ENCODE results near the gene ANTXRL.
"Not testable (repeated sequence)": the region's sequence is repeated elsewhere in the genome, so short reads cannot be mapped to it uniquely, and the experiment has no call there.

Gene ANTXRL

GRCh38 chr10:46367666-46368240, 81.0 kb downstream of the ANTXRL start:
- H2AFZ ChIP-seq (ENCODE audit: insufficient read depth, low read length, poor library complexity); H3K4me3 ChIP-seq (ENCODE audit: low read depth, low read length); H2BK120ac ChIP-seq (ENCODE audit: insufficient read depth, low read length, poor library complexity); H4K12ac ChIP-seq (ENCODE audit: low read depth, low read length); H3K14ac ChIP-seq (ENCODE audit: low read length); H2AK5ac ChIP-seq (ENCODE audit: low read length); H3K18ac ChIP-seq (ENCODE audit: low read length); H3K4ac ChIP-seq (ENCODE audit: low read depth, low read length); H3K4me1 ChIP-seq (ENCODE audit: control insufficient read depth in 1 of 2, insufficient read depth in 2 of 2, low read length in 2 of 2); H4K91ac ChIP-seq (ENCODE audit: low read depth, low read length); H4K8ac ChIP-seq (ENCODE audit: low read depth, low read length); H3K27ac ChIP-seq (ENCODE audit: low read depth, low read length); H3K9ac ChIP-seq (ENCODE audit: low read length); H3K27me3 ChIP-seq (ENCODE audit: insufficient read depth, low read length); H2BK5ac ChIP-seq (ENCODE audit: low read depth, low read length, poor library complexity); H3K79me2 ChIP-seq (ENCODE audit: control insufficient read depth, insufficient read depth, low read length, poor library complexity); H3K36me3 ChIP-seq (ENCODE audit: control insufficient read depth in 1 of 2, insufficient read depth in 2 of 2, low read length in 2 of 2); H2BK12ac ChIP-seq (ENCODE audit: low read length); DNase-seq; H3K4me2 ChIP-seq (ENCODE audit: low read length); H3K79me1 ChIP-seq (ENCODE audit: low read length); H3K9me3 ChIP-seq (ENCODE audit: insufficient read depth, low read depth, low read length); H3K23ac ChIP-seq (ENCODE audit: low read length): not testable (repeated sequence)
- WGBS (ENCODE audit: extremely low coverage, insufficient coverage, insufficient read length), result no CpG with 5 or more reads among the region's 8 CpGs

GRCh38 chr10:46368956-46369355, 82.2 kb downstream of the ANTXRL start:
- not testable (repeated sequence) for H3K18ac ChIP-seq (ENCODE audit: low read length); H3K9ac ChIP-seq (ENCODE audit: low read length); H3K4me3 ChIP-seq (ENCODE audit: low read depth, low read length); H4K12ac ChIP-seq (ENCODE audit: low read depth, low read length); H3K79me1 ChIP-seq (ENCODE audit: low read length); H2AFZ ChIP-seq (ENCODE audit: insufficient read depth, low read length, poor library complexity); H3K79me2 ChIP-seq (ENCODE audit: control insufficient read depth, insufficient read depth, low read length, poor library complexity); H4K91ac ChIP-seq (ENCODE audit: low read depth, low read length); H2AK5ac ChIP-seq (ENCODE audit: low read length); H3K4me2 ChIP-seq (ENCODE audit: low read length); H2BK5ac ChIP-seq (ENCODE audit: low read depth, low read length, poor library complexity); H3K27ac ChIP-seq (ENCODE audit: low read depth, low read length); H4K8ac ChIP-seq (ENCODE audit: low read depth, low read length); H3K4ac ChIP-seq (ENCODE audit: low read depth, low read length); H3K36me3 ChIP-seq (ENCODE audit: control insufficient read depth in 1 of 2, insufficient read depth in 2 of 2, low read length in 2 of 2); H3K4me1 ChIP-seq (ENCODE audit: control insufficient read depth in 1 of 2, insufficient read depth in 2 of 2, low read length in 2 of 2); H3K27me3 ChIP-seq (ENCODE audit: insufficient read depth, low read length); H3K14ac ChIP-seq (ENCODE audit: low read length); H2BK120ac ChIP-seq (ENCODE audit: insufficient read depth, low read length, poor library complexity); H3K23ac ChIP-seq (ENCODE audit: low read length); H3K9me3 ChIP-seq (ENCODE audit: insufficient read depth, low read depth, low read length)
- no CpG with 5 or more reads among the region's 11 CpGs for WGBS (ENCODE audit: extremely low coverage, insufficient coverage, insufficient read length)
- DNase-seq, result peak in 1 of 2 donors; percentile 0
- peak overlapping the region; percentile 11 for H2BK12ac ChIP-seq (ENCODE audit: low read length)

- H3K4me2 ChIP-seq (ENCODE audit: low read length); H3K27me3 ChIP-seq (ENCODE audit: insufficient read depth, low read length); H3K23ac ChIP-seq (ENCODE audit: low read length); H2AFZ ChIP-seq (ENCODE audit: insufficient read depth, low read length, poor library complexity); H3K14ac ChIP-seq (ENCODE audit: low read length); H3K36me3 ChIP-seq (ENCODE audit: control insufficient read depth in 1 of 2, insufficient read depth in 2 of 2, low read length in 2 of 2); H3K9me3 ChIP-seq (ENCODE audit: insufficient read depth, low read depth, low read length); H4K8ac ChIP-seq (ENCODE audit: low read depth, low read length); H2BK12ac ChIP-seq (ENCODE audit: low read length); H2BK120ac ChIP-seq (ENCODE audit: insufficient read depth, low read length, poor library complexity); DNase-seq; H3K27ac ChIP-seq (ENCODE audit: low read depth, low read length); H3K79me1 ChIP-seq (ENCODE audit: low read length); H4K91ac ChIP-seq (ENCODE audit: low read depth, low read length); H4K12ac ChIP-seq (ENCODE audit: low read depth, low read length); H3K4me3 ChIP-seq (ENCODE audit: low read depth, low read length); H3K18ac ChIP-seq (ENCODE audit: low read length); H2AK5ac ChIP-seq (ENCODE audit: low read length); H2BK5ac ChIP-seq (ENCODE audit: low read depth, low read length, poor library complexity); H3K4me1 ChIP-seq (ENCODE audit: control insufficient read depth in 1 of 2, insufficient read depth in 2 of 2, low read length in 2 of 2); H3K79me2 ChIP-seq (ENCODE audit: control insufficient read depth, insufficient read depth, low read length, poor library complexity); H3K4ac ChIP-seq (ENCODE audit: low read depth, low read length); H3K9ac ChIP-seq (ENCODE audit: low read length): not testable (repeated sequence)
- WGBS (ENCODE audit: extremely low coverage, insufficient coverage, insufficient read length), result no CpG with 5 or more reads among the region's 3 CpGs
Measured at GRCh38 chr10:46374410-46374809, 87.6 kb downstream of the ANTXRL start.

DNA sequence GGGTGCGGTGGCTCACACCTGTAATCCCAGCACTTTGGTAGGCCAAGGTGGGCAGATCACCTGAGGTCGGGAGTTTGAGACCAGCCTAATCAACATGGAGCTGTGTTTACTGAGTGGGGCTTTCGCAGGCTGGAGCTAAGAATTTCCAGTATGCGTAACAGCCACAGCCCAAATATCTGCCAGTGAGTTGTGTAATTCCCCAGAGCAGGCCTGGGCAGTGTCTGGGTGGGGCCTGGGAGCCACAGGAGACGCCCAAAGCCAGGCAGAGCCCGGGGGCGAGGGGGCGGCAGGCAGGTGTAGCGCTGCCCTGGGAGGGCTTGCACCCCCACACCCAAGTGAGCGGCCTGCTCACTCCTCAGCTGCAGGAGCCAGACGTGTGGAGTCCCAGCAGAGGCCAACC, 88.6 kb downstream of the ANTXRL start, which contains the start of gene ANXA8L1:
ANXA8L1 (plus strand) TSS at position 371 of the 400 bp plus-strand sequence. CDS start 76 bp downstream, outside the sequence.
- Histone ChIP-seq H2BK120ac (ENCODE audit: insufficient read depth, low read length, poor library complexity) (peak within 1 kb of the TSS; percentile 76), H3K14ac (ENCODE audit: low read length) (peak within 1 kb of the TSS; percentile 51), H3K18ac (ENCODE audit: low read length) (peak within 1 kb of the TSS; percentile 83), H4K8ac (ENCODE audit: low read depth, low read length) (peak within 1 kb of the TSS; percentile 17), H2BK5ac (ENCODE audit: low read depth, low read length, poor library complexity) (peak within 1 kb of the TSS; percentile 92), H3K27ac (ENCODE audit: low read depth, low read length) (peak within 1 kb of the TSS; percentile 56), H2AK5ac (ENCODE audit: low read length) (peak within 1 kb of the TSS; percentile 91), H4K91ac (ENCODE audit: low read depth, low read length) (peak within 1 kb of the TSS; percentile 73), H3K4ac (ENCODE audit: low read depth, low read length) (peak within 1 kb of the TSS; percentile 55), H2BK12ac (ENCODE audit: low read length) (peak within 1 kb of the TSS; percentile 97)
- not testable (repeated sequence) for H3K9me3 ChIP-seq (ENCODE audit: insufficient read depth, low read depth, low read length); H3K27me3 ChIP-seq (ENCODE audit: insufficient read depth, low read length); H2AFZ ChIP-seq (ENCODE audit: insufficient read depth, low read length, poor library complexity); H4K12ac ChIP-seq (ENCODE audit: low read depth, low read length); H3K4me3 ChIP-seq (ENCODE audit: low read depth, low read length); H3K79me1 ChIP-seq (ENCODE audit: low read length); H3K9ac ChIP-seq (ENCODE audit: low read length); H3K23ac ChIP-seq (ENCODE audit: low read length); DNase-seq; H3K36me3 ChIP-seq (ENCODE audit: control insufficient read depth in 1 of 2, insufficient read depth in 2 of 2, low read length in 2 of 2); H3K4me1 ChIP-seq (ENCODE audit: control insufficient read depth in 1 of 2, insufficient read depth in 2 of 2, low read length in 2 of 2); H3K4me2 ChIP-seq (ENCODE audit: low read length); H3K79me2 ChIP-seq (ENCODE audit: control insufficient read depth, insufficient read depth, low read length, poor library complexity)
- no CpG with 5 or more reads among the region's 11 CpGs for WGBS (ENCODE audit: extremely low coverage, insufficient coverage, insufficient read length)

All from trophoblast cell (in vitro differentiated cells and primary cell).